Uterus (tissue), 4 donors: ENCODE results near the gene ZNF821. TPM values are rescaled to one million over a fixed set of nuclear protein-coding genes. Genes with fewer than 3 reads are reported as not detected.
"Not testable (repeated sequence)": the region's sequence is repeated elsewhere in the genome, so short reads cannot be mapped to it uniquely, and the experiment has no call there.

Source experiments
- DNase-seq, 2 donors: peaks; one replicate each; pipeline ENCODE4 v3.0.0-alpha.2; 2019 to 2020
- H3K27ac ChIP-seq, 2 donors: fragments of 200-600 bp; sonication (generic); 1 replicate in 1 of 2; 2 replicates in 1 of 2; pipeline ENCODE4 v1.5.1; 2016 to 2018
- H3K27me3 ChIP-seq, 2 donors: fragments of 200-600 bp; sonication (generic); one replicate each; pipeline ENCODE4 v1.5.1; 2018 to 2019; ENCODE audit warnings: control low read depth in 1 of 2
- H3K36me3 ChIP-seq, 2 donors: fragments of 200-600 bp; sonication (generic); one replicate each; pipeline ENCODE4 v1.5.1; 2019; ENCODE audit warnings: control low read depth in 1 of 2
- H3K4me1 ChIP-seq, 2 donors: fragments of 200-600 bp; sonication (generic); one replicate each; pipeline ENCODE4 v1.5.1; 2018 to 2019; ENCODE audit warnings: control low read depth in 1 of 2
- H3K4me3 ChIP-seq, 2 donors: fragments of 200-600 bp; sonication (generic); 1 replicate in 1 of 2; 2 replicates in 1 of 2; pipeline ENCODE4 v1.5.1; 2018 to 2019; ENCODE audit warnings: mild to moderate bottlenecking in 1 of 2
- H3K9me3 ChIP-seq, 2 donors: fragments of 200-600 bp; sonication (generic); one replicate each; pipeline ENCODE4 v1.5.1; 2019; ENCODE audit warnings: control low read depth in 1 of 2
- CTCF ChIP-seq, 4 experiments: fragments of 200-600 bp in 2 of 4; fragments of 450-650 bp in 2 of 4; sonication (generic) in 2 of 4; IDR thresholded peaks; one replicate each; pipeline ENCODE4 v1.5.1; 2016 to 2019; ENCODE audit warnings: antibody characterized with exemption in 4 of 4, mild to moderate bottlenecking in 2 of 4, moderate library complexity in 1 of 4
- POLR2A ChIP-seq, 2 donors: fragments of 450-650 bp; IDR thresholded peaks; one replicate each; pipeline ENCODE4 v1.6.1; 2016; ENCODE audit warnings: antibody characterized with exemption in 2 of 2, mild to moderate bottlenecking in 1 of 2, moderate library complexity in 1 of 2
- intact Hi-C: fragments of 100-400 bp; cut with DNase I; formaldehyde crosslinking; loops from one replicate; pipeline ENCODE4 v1.15.1; 2023; ENCODE audit warnings: low total_unique reads
- total RNA-seq, 4 donors: library from RNA; depleted of rRNA in 3 of 4; stranded (reverse); fragments of >200 nt in 3 of 4; gene quantifications; one replicate each; pipeline versions ENCODE4 v1.1.0 to v1.2.4, GENCODE V29; 2014 to 2023
- donor health status: DM: yes; HTN: yes; CAD: no.

The ZNF821 gene
- total RNA-seq, 4 donors from 2014 or later, result 0.59 to 16.9 (median 7.4) TPM

- Histone ChIP-seq H3K27ac (no peak overlapping the region), H3K36me3 (no peaks in the 10 kb centered on the region), H3K4me1 (no peaks in the 10 kb centered on the region), H3K9me3 (no peaks in the 10 kb centered on the region), H3K27me3 (no peaks in the 10 kb centered on the region), H3K4me3 (no peak overlapping the region)
- no peak for TF ChIP-seq POLR2A (IDR thresholded peaks at IDR 0.05)
- TF ChIP-seq CTCF (IDR thresholded peaks at IDR 0.05), result no peak
- no peak for DNase-seq
- intact Hi-C loops, result no loop called here
Measured at GRCh38 chr16:71840052-71840451, 43.9 kb downstream of the ZNF821 start.

- DNase-seq, result no peak
- no peak overlapping the region for H3K27ac ChIP-seq
- no peaks in the 10 kb centered on the region for H3K9me3 ChIP-seq
- no peaks in the 10 kb centered on the region for H3K27me3 ChIP-seq
- no peaks in the 10 kb centered on the region for H3K4me1 ChIP-seq
- H3K36me3 ChIP-seq, result no peaks in the 10 kb centered on the region
- TF ChIP-seq POLR2A (IDR thresholded peaks at IDR 0.05) (no peak), CTCF (IDR thresholded peaks at IDR 0.05) (no peak)
- intact Hi-C loops, result no loop called here
- no peak overlapping the region for H3K4me3 ChIP-seq
Measured at GRCh38 chr16:71837150-71837549, 46.8 kb downstream of the ZNF821 start.

GRCh38 chr16:71834291-71834690 lies 49.7 kb downstream of the ZNF821 start:
- intact Hi-C loops, result no loop called here
- no peak for DNase-seq
- no peaks in the 10 kb centered on the region for H3K27me3 ChIP-seq

GRCh38 chr16:71832112-71832511 lies 51.9 kb downstream of the ZNF821 start:
- H3K36me3 ChIP-seq, H3K9me3 ChIP-seq, H3K4me1 ChIP-seq, H3K27me3 ChIP-seq, DNase-seq, H3K4me3 ChIP-seq, intact Hi-C loops, H3K27ac ChIP-seq: not testable (repeated sequence)

More at GRCh38 chr16:71834291-71834690, 49.7 kb downstream of the ZNF821 start:
- Histone ChIP-seq H3K4me1 (no peaks in the 10 kb centered on the region), H3K9me3 (no peaks in the 10 kb centered on the region), H3K4me3 (no peak overlapping the region), H3K27ac (no peak overlapping the region), H3K36me3 (no peaks in the 10 kb centered on the region)
- TF ChIP-seq POLR2A (IDR thresholded peaks at IDR 0.05) (no peak), CTCF (IDR thresholded peaks at IDR 0.05) (no peak)

- intact Hi-C loops, H3K27ac ChIP-seq, H3K9me3 ChIP-seq, H3K4me1 ChIP-seq, H3K36me3 ChIP-seq, H3K27me3 ChIP-seq, H3K4me3 ChIP-seq, DNase-seq: not testable (repeated sequence)
Measured at GRCh38 chr16:71831698-71832097, 52.3 kb downstream of the ZNF821 start.

- H3K27ac ChIP-seq, result no peak overlapping the region
- no peak for DNase-seq
- no peaks in the 10 kb centered on the region for H3K9me3 ChIP-seq
- intact Hi-C loops, result no loop called here
- H3K4me1 ChIP-seq, result no peaks in the 10 kb centered on the region
- TF ChIP-seq CTCF (IDR thresholded peaks at IDR 0.05) (no peak), POLR2A (IDR thresholded peaks at IDR 0.05) (no peak)
- no peak overlapping the region for H3K4me3 ChIP-seq
- no peaks in the 10 kb centered on the region for H3K36me3 ChIP-seq
- H3K27me3 ChIP-seq, result no peaks in the 10 kb centered on the region
Measured at GRCh38 chr16:71830359-71830758, 53.6 kb downstream of the ZNF821 start.
